GM18873 (cell line): Measurements from ENCODE around the gene GNG2.
"Not testable (repeated sequence)": the region's sequence is repeated elsewhere in the genome, so short reads cannot be mapped to it uniquely, and the experiment has no call there.

Experiments
- ATAC-seq: cut with Tn5 transposase; IDR thresholded peaks from one replicate; pipeline ENCODE4 v1.9.1; 2021; ENCODE audit warnings: mild to moderate bottlenecking, moderate library complexity, moderate number of reproducible peaks; ENCODE audit not compliant: unreplicated experiment, low FRiP score

GNG2 gene

DNA sequence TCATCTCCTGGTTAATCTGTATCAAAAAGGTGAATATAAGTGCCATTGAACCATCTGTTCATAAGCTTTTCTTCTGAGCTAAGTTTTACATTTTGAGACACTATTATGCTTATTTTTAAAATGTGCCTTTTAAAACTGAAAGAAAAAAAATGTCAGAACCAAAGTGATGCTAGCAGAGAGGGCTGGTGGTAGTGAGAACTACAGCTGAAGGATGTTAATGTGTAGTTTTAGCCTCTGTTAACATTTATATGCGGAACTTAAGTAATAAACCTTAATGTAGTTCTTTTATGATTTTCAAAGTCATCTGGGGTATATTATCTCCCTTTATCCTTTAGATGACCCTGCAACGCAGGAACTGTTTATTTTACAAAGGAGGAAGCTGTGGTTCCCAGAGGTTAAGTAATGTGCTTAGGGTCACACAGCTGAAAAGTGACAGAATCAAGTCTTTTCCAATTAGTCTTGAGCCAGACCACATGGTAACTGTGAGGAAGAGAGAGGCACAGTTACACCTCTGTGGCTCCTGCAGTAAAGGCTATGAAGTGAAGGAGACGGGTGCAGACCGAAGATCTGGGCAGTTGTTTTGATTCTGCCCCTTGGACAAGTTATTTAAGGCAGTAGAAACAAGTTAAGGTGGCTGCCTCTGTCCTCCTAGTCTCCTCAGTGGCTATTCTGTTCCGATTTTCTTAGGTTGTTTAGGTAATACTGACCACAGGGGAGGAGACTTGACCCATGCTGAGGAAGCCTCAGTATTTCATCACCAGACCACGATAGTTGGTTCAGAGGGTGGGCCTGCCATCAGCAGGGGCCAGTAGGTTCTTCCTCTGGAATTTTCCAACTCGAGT, 23.9 kb downstream of the GNG2 start:
- no peak for ATAC-seq

DNA sequence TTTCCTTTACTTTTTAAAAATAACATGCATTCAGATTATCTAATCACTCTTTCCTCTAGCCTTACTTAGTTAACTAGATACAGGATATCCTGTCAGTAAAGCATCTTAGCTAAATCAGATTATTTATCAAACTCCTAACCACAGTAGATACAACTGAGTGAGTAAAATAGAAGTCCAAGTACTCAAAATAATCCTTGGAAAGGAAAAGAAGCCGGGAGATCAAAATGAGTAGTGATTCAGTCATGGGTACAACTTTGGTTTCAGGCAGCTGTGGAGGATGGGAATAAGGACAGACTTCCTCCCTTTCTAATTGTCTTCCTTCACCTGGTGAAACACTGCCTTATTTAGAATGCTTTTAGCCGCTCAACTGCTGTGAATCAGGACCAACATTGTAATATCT, 29.4 kb downstream of the GNG2 start:
- ATAC-seq: no peak

DNA sequence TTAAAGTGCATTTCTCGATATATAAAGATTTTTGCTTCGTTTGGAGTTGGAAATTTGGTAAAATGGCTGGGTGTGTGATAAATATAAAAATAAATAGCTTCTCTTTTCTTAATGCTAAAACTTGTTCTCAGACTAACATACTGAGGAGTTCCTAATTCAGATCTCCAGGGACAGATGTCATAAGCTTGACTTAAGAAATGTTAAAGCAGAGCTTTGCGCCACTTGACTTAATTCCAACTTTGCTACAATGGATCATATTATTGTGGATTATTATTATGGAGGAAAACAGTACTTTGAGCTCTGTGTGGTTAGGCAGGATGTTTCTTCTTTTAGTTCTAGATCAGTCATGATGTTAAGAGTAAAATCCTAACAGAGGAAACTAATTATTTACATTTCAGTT, 33.8 kb downstream of the GNG2 start:
- no peak for ATAC-seq

DNA sequence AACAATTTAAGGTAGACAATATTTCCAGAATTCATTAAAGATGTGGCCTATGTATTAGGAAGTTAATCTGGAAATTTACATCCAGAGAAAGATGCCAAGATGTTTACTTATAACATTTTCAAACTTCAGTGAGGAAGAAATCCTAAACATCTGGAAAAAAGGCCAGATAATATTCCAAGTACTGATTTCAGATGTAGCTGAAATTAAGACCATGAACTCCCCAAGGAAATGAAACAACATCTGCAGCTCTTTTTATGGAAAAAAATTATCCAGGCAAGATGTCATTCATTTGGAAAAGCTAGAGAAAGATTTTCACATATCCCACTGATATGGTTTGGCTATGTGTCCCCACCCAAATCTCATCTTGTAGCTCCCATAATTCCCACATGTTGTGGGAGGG, 35.0 kb downstream of the GNG2 start:
- no peak for ATAC-seq

DNA sequence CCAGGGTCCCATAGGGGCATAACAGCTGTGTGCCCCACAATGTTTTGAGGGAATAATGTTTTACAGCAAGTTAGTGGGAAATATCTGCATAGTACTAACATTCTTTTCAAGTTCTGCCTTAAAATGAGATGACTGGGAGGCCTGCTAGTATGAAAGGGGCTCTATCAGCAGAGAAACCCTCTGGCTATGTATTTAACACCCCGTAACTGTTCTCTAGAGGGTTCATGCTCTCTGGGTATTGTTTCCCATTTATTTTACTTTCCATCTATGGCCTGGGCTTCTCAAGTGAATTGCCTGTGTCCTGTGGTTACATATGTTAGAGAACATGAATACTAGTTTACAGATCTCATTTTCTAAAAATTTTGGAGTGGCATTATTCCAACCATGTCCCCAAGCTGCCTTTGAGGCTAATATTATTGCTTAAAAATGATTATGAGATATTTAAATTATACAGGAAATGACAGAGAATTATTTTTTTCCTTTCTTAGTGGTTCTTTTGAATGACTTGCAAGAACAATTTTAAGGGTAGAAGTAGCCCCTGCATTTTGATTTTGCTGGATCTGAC, 37.5 kb downstream of the GNG2 start:
- no peak for ATAC-seq

DNA sequence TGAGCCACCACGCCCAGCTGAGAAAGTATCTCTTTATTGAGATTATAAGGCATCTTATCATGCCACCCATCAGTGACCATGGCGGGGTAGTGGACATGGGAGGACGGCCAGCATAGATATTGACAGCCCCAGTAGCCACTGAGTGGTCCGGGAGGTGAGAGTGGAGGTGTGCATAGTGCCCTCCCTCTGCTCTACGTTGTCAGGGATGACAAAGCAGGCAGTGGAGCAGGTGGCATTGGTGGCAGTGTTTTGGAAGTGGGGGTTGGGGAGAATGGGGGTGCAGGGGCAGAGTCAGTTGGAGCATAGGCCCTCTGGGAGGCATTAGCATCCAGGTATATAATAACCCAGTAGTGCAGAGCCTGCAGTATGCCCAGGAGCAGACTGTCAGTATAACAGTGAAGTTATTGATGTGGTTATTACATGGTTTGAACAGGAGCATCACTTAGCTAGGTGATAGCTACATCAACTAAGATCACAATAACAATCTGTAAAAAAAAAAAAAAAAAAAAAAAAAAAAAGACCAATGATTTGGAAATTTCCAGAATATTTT, 41.1 kb downstream of the GNG2 start:
- no peak for ATAC-seq

DNA sequence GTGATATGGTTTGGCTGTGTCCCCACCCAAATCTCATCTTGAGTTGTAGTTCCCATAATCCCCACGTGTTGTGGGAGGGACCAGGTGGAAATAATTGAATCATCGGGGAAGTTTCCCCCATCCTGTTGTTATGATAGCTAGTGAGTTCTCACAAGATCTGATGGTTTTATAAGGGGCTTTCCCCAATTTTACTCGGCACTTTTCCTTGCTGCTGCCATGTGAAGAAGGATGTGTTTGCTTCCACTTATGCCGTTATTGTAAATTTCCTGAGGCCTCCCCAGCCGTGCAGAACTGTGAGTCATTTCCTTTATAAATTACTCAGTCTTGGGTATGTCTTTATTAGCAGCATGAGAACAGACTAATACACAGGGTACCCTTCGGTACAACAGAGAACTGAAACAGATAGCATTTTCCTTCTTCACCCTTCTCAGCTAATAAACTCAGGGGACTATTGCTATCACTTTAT, 45.3 kb downstream of the GNG2 start:
- not testable (repeated sequence) for ATAC-seq

DNA sequence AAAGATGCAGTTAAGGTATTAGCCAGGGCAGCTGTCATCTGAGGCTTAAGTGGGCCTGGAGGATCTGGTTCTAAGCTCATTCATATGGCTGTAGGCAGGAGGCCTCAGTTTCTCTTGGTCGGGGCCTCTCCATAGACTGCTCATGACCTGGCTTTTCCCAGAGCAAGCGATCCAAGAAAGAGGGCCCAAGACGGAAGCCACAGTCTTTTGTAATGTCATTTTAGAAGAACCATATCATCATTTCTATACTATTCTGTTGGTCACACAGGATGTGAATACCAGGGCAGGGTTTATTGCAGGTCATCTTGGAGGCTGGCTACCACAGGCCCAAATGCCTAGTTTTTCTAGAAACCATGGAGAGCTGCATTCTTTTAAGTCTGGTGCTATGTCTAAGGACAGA, 47.7 kb downstream of the GNG2 start:
- no peak for ATAC-seq

DNA sequence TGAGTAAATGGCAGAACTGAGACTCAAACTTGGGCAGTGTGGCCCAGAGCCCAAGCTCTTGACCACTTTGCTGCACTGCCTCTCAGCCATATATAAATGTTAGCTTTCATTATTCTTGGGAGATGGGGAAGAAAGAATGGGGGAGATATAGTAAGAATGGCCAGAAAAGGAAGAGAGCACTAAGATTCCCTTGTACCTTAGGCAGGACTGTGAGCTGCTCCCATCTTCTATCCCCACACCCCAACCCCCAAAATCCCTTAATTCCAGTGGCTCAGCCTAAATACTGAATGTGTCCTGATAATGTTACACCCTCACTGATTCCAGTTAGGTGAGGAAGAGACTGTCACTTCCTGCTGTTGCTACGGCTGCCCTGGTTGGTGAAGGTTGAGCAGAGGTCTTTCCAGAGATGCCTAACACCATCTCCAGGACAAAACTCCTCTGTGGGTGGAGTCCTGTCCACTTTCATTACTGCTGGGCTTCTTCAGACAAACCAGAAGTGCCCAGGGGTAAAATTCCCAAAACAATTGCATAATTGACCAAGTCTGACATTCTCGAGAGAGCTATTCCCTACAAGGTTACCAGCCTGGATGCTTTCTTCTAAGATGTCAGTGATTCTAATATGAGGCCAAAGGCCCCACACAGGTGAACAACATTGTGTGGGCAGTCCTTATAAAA, 51.8 kb downstream of the GNG2 start:
- ATAC-seq: no peak

DNA sequence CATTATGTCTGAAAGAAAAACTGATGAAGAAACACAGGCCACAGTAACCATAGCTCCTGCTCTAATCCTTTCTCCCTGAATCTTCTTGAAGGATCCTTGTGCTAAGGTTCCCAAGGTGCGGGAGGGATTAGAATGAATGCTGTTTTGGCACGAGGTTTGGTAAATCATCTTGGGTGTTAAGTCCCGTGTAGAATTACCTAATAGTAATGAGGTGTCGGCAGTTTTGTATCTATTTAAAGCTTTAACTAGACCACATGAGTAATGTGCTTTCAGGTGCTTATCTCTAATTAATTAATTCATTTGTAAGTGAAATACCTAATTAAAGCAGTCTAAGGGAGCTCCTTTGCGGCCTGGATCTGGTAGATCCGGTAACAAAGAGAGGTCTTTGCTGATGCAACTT, 53.9 kb downstream of the GNG2 start:
- ATAC-seq: no peak

DNA sequence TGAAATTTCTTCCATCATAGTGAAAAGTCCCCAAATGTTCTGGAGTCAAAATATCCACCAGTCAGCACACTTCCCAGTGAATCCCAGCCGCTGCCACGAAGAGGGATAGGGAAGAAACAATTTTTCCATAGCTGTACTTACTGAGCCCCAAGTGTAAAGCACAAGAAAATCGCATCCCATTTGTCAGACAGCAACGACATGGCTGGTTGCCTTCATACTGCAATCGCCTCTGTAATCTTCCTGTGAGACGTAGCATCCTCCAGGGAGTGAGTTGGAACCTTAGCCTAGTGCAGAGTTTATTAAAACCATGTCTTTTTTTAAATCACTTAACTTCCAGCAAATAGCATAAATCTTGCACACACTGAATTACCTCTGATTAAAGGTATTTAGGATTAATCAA, 56.8 kb downstream of the GNG2 start:
- no peak for ATAC-seq

DNA sequence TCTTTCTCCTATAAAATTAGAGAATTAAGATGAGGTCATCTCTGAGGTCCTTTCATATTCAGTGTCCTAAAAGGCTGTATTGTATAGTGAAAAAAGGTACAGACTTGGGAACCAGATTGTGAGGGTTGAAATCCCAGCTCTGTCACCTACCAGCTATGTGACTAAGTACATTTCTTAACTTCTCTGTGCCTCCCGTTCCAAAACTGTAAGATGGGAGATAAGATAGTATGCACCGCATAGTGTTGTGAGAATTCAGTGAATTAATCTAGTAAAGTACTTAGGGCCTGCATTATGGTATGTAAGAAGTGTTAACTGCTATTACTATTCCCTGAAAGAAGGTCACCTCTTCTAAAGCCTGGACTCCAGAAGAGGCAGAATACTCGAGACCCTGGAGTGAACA, 60.6 kb downstream of the GNG2 start:
- ATAC-seq: no peak

DNA sequence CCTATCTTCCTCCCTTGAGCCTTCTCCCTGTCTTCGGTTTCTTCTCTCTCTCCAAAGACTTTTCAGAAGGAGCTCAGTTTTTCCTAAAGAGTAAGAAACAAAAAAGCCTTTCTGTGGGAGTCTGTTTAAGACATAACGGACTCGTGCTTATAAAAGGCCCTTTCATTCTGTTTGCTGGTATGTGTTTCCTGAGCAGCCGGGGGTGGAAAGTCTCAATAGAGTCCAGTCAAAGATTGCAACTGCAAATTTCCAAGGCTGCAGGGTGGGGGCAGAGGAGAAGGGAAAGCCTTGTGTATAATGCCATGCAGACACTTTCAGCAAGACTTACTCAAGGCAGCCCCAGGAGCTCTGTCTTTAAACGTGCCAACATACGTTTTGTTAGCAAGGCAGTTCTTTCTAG, 62.2 kb downstream of the GNG2 start:
- no peak for ATAC-seq

DNA sequence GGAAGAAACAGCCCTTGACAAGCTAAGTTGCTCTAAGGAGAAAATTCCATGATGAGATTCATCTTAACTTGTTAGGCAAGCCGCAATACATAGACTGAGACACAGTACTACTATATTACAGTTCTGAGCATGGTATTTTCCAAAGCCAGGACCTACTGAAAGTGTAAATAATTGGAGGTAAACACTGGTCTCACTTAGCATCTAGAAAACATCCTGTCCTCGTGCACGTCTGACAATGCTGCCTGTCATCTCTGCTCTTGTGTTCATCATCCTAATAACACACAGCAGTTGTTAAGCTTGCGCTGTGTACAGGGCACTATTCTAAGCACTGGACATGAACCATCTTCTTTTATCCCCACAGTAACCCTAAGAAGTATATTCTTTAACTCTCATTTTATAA, 64.2 kb downstream of the GNG2 start:
- ATAC-seq: no peak

DNA sequence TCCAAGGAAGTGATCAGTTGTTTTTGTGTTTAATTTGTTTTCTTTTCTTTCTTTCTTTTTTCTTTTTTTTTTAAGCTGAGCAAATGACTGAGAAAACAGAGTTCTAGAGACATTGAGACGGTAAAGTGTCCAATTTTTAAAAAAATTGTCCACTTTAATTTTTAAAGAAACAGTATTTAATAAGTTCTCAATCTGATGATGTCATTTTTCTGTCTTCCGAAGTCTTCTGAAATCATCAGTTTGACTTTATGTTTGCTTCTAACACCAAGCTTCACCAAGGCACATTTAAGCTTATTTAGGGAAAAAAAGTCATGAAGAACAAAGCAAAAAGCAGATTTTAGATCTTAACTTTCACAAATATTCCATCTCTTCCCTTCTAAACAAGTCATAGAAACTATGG, 65.6 kb downstream of the GNG2 start:
- ATAC-seq: no peak

DNA sequence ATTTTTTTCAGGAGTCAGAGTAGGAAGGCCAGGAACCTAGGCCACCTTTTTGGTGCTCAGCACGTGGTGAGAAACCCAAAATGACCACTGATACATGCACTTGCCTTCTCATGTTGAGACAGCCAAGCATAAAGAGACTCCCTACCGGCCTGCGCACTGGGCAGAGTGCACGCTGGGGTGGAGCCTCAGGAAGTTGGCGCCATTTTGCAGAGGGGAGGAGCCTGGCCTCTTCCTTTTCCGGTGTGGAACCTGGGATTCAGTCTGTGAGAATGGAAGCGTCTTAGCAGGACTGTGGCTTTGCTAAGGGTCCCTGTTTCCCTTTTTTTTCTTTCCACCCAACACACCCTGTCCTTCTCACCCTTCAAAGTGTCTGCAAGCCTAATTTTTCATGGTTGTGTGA, 66.0 kb downstream of the GNG2 start:
- ATAC-seq: no peak

DNA sequence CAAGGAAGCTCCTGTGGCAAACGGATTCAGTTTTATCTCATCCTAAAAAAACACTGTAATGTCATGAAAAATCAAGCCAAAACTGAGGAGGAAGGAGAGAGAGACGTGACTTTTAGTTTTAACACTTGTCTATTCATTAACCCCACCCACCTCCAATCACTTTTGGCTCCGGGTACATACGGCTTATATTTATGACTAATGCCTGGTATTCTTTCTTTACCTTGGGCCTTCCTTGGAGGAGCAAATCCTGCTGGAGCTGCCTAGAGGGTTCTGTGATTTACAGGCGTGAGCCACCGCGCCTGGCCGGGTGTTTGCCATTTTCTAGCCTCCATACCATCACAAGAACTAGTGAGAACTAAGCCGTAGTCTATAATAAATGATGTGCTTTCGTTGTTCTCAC, 68.2 kb downstream of the GNG2 start:
- no peak for ATAC-seq

DNA sequence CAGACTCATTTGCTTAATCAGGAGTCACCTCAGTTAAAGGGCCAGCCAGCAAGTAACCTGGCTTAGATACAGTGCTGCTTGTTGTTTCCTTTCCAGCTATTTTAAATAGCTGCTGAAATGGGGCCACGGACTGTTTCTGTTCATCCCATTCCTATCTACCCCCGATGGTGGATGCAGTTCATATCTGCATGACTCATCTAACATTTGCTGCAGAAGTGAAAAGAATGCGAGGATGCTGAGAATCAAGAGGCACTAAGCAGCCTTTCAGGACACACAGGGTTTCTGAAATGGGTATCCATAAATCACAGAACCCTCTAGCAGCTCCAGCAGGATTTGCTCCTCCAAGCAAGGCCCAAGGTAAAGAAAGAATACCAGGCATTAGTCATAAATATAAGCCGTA, 68.8 kb downstream of the GNG2 start:
- no peak for ATAC-seq

DNA sequence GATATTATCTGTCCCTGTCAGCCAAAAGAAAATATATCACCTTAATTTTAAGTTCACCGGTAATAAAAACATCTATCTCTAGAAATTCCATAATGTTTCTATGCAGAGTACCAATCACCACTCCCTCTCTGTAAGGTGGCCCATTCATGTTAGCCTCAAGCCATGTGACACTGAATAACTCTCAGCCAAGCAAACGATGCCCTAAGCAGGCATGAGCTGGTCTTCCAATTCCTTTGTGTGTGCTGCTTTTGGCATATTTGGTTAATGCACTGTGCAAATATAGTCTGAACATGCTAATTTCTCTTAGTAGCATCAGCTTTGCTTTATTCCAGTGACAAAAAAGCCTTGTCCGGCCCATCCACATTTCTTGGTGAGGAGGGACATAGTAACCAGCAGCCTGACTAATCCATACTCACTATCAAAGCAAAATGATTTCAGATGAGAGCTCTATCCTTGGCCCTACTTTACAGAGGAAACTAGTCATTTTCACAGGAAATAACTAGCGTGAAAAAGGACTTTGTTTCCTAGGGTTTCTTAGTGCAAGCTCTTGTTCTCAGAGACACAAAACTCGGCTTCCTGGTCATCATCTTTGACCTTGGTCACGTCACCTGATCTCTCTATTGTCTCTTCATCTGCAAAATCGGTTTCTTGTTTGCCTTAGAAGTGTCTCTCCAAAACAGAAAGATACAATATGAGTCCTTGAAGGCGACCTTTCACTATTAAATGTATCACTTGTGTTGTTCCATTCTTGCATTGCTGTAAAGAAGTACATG, 69.7 kb downstream of the GNG2 start:
- ATAC-seq: no peak

DNA sequence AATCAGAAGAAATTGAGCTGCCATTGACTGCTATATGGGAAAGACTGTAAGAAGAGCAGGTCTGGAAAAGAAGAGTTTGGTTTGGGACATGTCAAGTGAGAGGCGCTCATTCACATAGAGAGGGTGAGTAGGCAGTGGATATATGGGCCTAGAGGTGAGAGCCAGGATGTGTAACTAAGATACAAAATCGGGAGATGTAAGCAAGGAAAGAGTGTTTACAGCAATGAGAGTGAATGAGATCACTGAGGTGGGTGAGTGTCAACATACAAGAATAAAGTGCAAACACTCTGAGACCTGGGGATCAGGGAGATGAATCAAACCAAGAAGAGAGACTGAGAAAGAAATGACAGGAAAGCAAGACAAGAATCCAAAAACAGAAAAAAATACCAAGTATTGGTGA, 70.9 kb downstream of the GNG2 start:
- no peak for ATAC-seq

DNA sequence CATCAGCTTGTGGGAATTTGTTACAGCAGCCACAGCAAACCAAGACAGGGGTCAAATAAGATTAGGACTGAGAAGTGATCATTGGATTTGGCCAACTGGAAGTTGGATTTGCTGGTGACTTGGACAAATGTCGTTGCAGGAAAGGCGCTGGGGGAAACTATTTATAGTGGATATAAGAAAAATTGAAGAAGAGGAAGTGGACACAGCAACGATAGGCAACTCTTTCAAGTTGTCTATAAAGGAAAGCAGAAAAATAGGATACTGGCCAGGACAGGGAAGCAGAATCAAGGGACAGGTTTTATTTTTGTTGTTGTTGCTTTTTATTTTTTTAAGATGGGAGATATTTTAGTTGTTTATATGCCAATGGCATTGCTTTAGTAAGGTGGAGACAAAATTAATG, 72.8 kb downstream of the GNG2 start:
- no peak for ATAC-seq
